K562 (cell line): Measurements from ENCODE around the gene SYNE1. TPM values are rescaled to one million over a fixed set of nuclear protein-coding genes. Genes with fewer than 3 reads are reported as not detected.
A peak's percentile ranks its signal among the peaks of the same experiment; 100 is the strongest.

Experiments used
- ATAC-seq: fragments of 200-7000 bp; cut with Tn5 transposase; 3 replicates; pipeline ENCODE4 v1.9.1; 2020; ENCODE audit warnings: moderate library complexity
- BruUV-seq: library from RNA; stranded (reverse); fragments of 400-500 nt; replicated peaks from 2 replicates; lab custom pipeline; 2021; lab: Mats Ljungman, UMichigan
- CTCF ChIA-PET: fragments of 300-600 bp; formaldehyde crosslinking; extraction: SDS; loops from one replicate; lab custom pipeline; 2021; ENCODE audit warnings: low intra/inter-chr PET ratio; lab: Yijun Ruan, JAX
- POLR2A ChIA-PET: fragments of 300-600, 350-650 bp; sonication (Branson Sonifier 250); formaldehyde crosslinking; extraction: SDS; loops from one replicate; lab custom pipeline; 2021; ENCODE audit warnings: antibody characterized with exemption, inconsistent platforms; lab: Yijun Ruan, JAX
- DNase-seq, 4 experiments: peaks; one replicate each; pipeline versions ENCODE4 v3.0.0 to v3.0.0-alpha.2; 2011 to 2018; ENCODE audit warnings: low spot score in 3 of 4, mixed read lengths in 3 of 4; ENCODE audit errors: extremely low read depth in 1 of 4
- FAIRE-seq: peaks from 2 replicates; lab custom pipeline; 2011; peaks lifted over from hg19 to GRCh38; lab: Jason Lieb, UNC
- H2AFZ ChIP-seq: 2 replicates; pipeline ENCODE4 v1.6.0; 2011; ENCODE audit warnings: low read depth, low read length, control low read depth, inconsistent platforms
- H3K27ac ChIP-seq: fragments of 200-600 bp; 3 replicates; pipeline ENCODE4 v1.8.0; 2011; ENCODE audit warnings: low read depth, mild to moderate bottlenecking, control low read depth, inconsistent platforms, low read length, moderate library complexity, mixed read lengths; ENCODE audit errors: extremely low read depth
- H3K27me3 ChIP-seq, 2 experiments: fragments of 300-600 bp in 1 of 2; 2 replicates in 1 of 2; 3 replicates in 1 of 2; pipeline versions ENCODE4 v1.6.0 to v1.8.0; 2011; ENCODE audit warnings: inconsistent platforms in 2 of 2, low read length in 2 of 2, mild to moderate bottlenecking in 1 of 2, mixed read lengths in 1 of 2, moderate library complexity in 1 of 2; ENCODE audit not compliant: control insufficient read depth in 2 of 2, insufficient read depth in 2 of 2
- H3K36me3 ChIP-seq: fragments of 300-600 bp; 3 replicates; pipeline ENCODE4 v1.8.0; 2011; ENCODE audit warnings: mild to moderate bottlenecking, low read length, inconsistent platforms; ENCODE audit not compliant: control insufficient read depth, insufficient read depth
- H3K4me1 ChIP-seq, 2 experiments: fragments of 200-600 bp in 1 of 2; replicated peaks in 1 of 2; 2 replicates in 1 of 2; 3 replicates in 1 of 2; pipeline versions ENCODE4 v1.5.1 to v1.8.0; 2011; ENCODE audit warnings: inconsistent platforms in 2 of 2, low read length in 2 of 2, mild to moderate bottlenecking in 1 of 2, mixed read lengths in 1 of 2, moderate library complexity in 1 of 2; ENCODE audit not compliant: control insufficient read depth in 2 of 2, insufficient read depth in 2 of 2
- H3K4me2 ChIP-seq: 2 replicates; pipeline ENCODE4 v1.6.1; 2011; ENCODE audit warnings: low read length, control low read depth, inconsistent platforms, mixed read lengths; ENCODE audit not compliant: insufficient read depth
- H3K4me3 ChIP-seq: fragments of 200-600 bp; sonication (generic), shearing (Covaris generic); 2 replicates; pipeline ENCODE4 v1.5.1; 2016; ENCODE audit warnings: control low read depth, inconsistent platforms
- H3K79me2 ChIP-seq: fragments of 200-600 bp; 3 replicates; pipeline ENCODE4 v1.8.0; 2011; ENCODE audit warnings: low read length, inconsistent platforms; ENCODE audit not compliant: control insufficient read depth, insufficient read depth
- H3K9ac ChIP-seq, 2 experiments: 2 replicates each; pipeline versions ENCODE4 v1.6.0 to v1.6.1; 2011; ENCODE audit warnings: low read depth in 2 of 2, low read length in 2 of 2, control low read depth in 1 of 2, inconsistent platforms in 1 of 2, mild to moderate bottlenecking in 1 of 2, mixed read lengths in 1 of 2; ENCODE audit not compliant: insufficient read depth in 1 of 2
- H3K9me1 ChIP-seq: one replicate; pipeline ENCODE4 v1.6.0; 2011; ENCODE audit warnings: inconsistent platforms, mild to moderate bottlenecking, low read length, moderate library complexity; ENCODE audit not compliant: control insufficient read depth, insufficient read depth
- H3K9me3 ChIP-seq: replicated peaks from 2 replicates; pipeline ENCODE4 v1.5.1; 2011; ENCODE audit warnings: low read depth, low read length, inconsistent platforms; ENCODE audit not compliant: control insufficient read depth, insufficient read depth
- H4K20me1 ChIP-seq: replicated peaks from 2 replicates; pipeline ENCODE4 v1.6.1; 2011; ENCODE audit warnings: low read length, inconsistent platforms, mixed read lengths; ENCODE audit not compliant: control insufficient read depth, insufficient read depth
- CHD2 ChIP-seq: IDR thresholded peaks from 2 replicates; pipeline ENCODE4 v1.6.1; 2011; ENCODE audit warnings: low read depth, low read length
- MEF2D ChIP-seq: conservative IDR thresholded peaks from 2 replicates; pipeline ENCODE4 v1.6.1; 2016; ENCODE audit warnings: low read depth, missing genetic modification characterization, missing compliant biosample characterization
- TEAD4 ChIP-seq, 2 experiments: sonication (generic) in 1 of 2; formaldehyde crosslinking in 1 of 2; IDR thresholded peaks; 2 replicates each; pipeline versions ENCODE4 v1.6.1 to v1.8.0; 2012 to 2022; ENCODE audit warnings: borderline replicate concordance in 1 of 2, inconsistent platforms in 1 of 2, low read length in 1 of 2, mild to moderate bottlenecking in 1 of 2, missing genetic modification reagents in 1 of 2
- ZKSCAN8 ChIP-seq: fragments of 200-800 bp; sonication (Bioruptor generic); IDR thresholded peaks from 2 replicates; pipeline ENCODE4 v1.6.1; 2016; ENCODE audit warnings: missing genetic modification characterization, missing compliant biosample characterization
- ZNF316 ChIP-seq: fragments of 450-650 bp; IDR thresholded peaks from 2 replicates; pipeline ENCODE4 v1.6.1; 2016
- WGBS: fragments of 100-300 bp; shearing (Covaris generic); methylation state at CpG from one replicate; pipeline ENCODE4 v1.1.6; 2016; ENCODE audit warnings: low coverage, mixed read lengths; ENCODE audit not compliant: insufficient coverage; ENCODE audit errors: missing lambda C conversion rate; 5-methylcytosine and 5-hydroxymethylcytosine counted together
- in situ Hi-C: fragments of 300-500 bp; cut with MboI; formaldehyde crosslinking; loops from 4 replicates; pipeline ENCODE4 v1.15.0; 2018; ENCODE audit warnings: inconsistent platforms, mixed read lengths
- intact Hi-C: fragments of 100-400 bp; cut with micrococcal nuclease; formaldehyde crosslinking; loops from 2 replicates; pipeline ENCODE4 v1.14.2; 2022
- polyA plus RNA-seq, 8 experiments: library from polyadenylated mRNA; depleted of rRNA in 4 of 8; stranded (reverse) in 5 of 8; unstranded in 3 of 8; fragments of >200 nt; fragmentation: Nextera tagmentation in 2 of 8; fragmentation: Illumina TruSeq in 1 of 8; extraction: Ambion mirVana in 2 of 8; extraction: Trizol in 1 of 8; gene quantifications; 2 replicates each; pipeline versions ENCODE4 v1.2.1 to v1.2.3, GENCODE V29; 2011 to 2014; ENCODE audit warnings: inconsistent platforms in 1 of 8, missing spikeins in 1 of 8
- total RNA-seq, 7 experiments: library from RNA; depleted of rRNA in 6 of 7; stranded (reverse); fragments of >200 nt in 6 of 7; fragmentation: Illumina TruSeq in 2 of 7; extraction: Trizol in 2 of 7; gene quantifications; 2 replicates each; pipeline versions ENCODE4 v1.2.1 to v1.2.3, GENCODE V29; 2011 to 2021; ENCODE audit warnings: low replicate concordance in 1 of 7

Gene SYNE1
- total and polyA plus RNA-seq, 9 of the 15 experiments (the other 6 are each of a cell fraction or from before 2014, with no cell fraction given) = under 0.01 to 0.42 (median 0.08) TPM; not detected in 1

DNA sequence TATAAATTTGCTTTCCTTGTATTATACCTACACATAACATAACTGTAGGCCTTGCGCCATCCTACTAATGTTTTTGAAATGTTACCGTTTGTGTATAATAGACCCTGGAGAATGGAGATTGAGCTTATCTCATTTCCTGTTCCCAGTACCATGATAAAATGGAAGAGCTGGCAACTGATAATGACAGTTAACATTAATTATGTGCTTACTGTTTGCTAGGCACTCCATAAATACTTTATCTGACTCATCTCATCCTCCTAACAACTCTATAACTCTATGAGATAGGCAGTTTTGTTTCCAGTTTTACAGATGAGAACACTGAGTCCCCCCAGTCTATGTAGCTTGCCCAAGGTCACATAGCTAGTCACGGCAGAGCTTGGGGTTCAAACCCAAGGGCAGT lies 396.7 kb downstream of the SYNE1 start:
- peak; percentile 93; the same call in 1 of the 2 replicates for TF ChIP-seq ZKSCAN8 (CRISPR knock-in tag)
- TF ChIP-seq TEAD4 (IDR thresholded peaks at IDR 0.05; ENCODE audit: low read length) = peak; percentile 36; the same call in 1 of the 2 replicates
- no peak for TF ChIP-seq TEAD4 (CRISPR knock-in tag; IDR thresholded peaks at IDR 0.05; ENCODE audit: borderline replicate concordance)
- TF ChIP-seq CHD2 = no peak
- Histone ChIP-seq H3K9me1 (no peaks in the 10 kb centered on the region), H3K27me3 (no peaks in the 10 kb centered on the region), H3K4me1 (no peaks in the 10 kb centered on the region; a peak in 1 of 5 replicates), H3K79me2 (no peaks in the 10 kb centered on the region), H2AFZ (no peak overlapping the region), H3K9me3 (no peaks in the 10 kb centered on the region), H4K20me1 (no peaks in the 10 kb centered on the region), H3K27ac (no peak overlapping the region), H3K4me3 (no peak overlapping the region), H3K9ac (no peak overlapping the region), H3K36me3 (no peaks in the 10 kb centered on the region), H3K4me2 (no peak overlapping the region)
- no peak for ATAC-seq
- ChIA-PET POLR2A (no interaction called here), CTCF (no interaction called here)
- FAIRE-seq = no peak
- BruUV-seq = no TSS peak
- in situ Hi-C loops = no loop called here
- 2% methylated on average over 3 of the region's 3 CpGs for WGBS
- no peak for DNase-seq
- intact Hi-C loops = no loop called here

- no TSS peak for BruUV-seq
- WGBS = 0% methylated on average over 8 of the region's 8 CpGs
Measured at GRCh38 chr6:152236370-152237097, 400.6 kb downstream of the SYNE1 start.

More at GRCh38 chr6:152236370-152237097, 400.6 kb downstream of the SYNE1 start:
- Histone ChIP-seq H4K20me1 (no peaks in the 10 kb centered on the region), H3K4me1 (no peaks in the 10 kb centered on the region; a peak in 1 of 5 replicates), H3K9me3 (no peaks in the 10 kb centered on the region), H3K4me3 (no peak overlapping the region), H3K9ac (no peak overlapping the region), H3K36me3 (no peaks in the 10 kb centered on the region), H3K4me2 (no peak overlapping the region), H2AFZ (no peak overlapping the region), H3K27me3 (no peaks in the 10 kb centered on the region; a peak in 1 of 5 replicates), H3K79me2 (no peaks in the 10 kb centered on the region), H3K27ac (no peak overlapping the region), H3K9me1 (no peaks in the 10 kb centered on the region)
- TF ChIP-seq MEF2D (tag) = no peak
- peak; percentile 58; the same call in 1 of the 2 replicates for TF ChIP-seq ZNF316
- in situ Hi-C loops = no loop called here
- no peak for FAIRE-seq
- no peak for DNase-seq
- intact Hi-C loops = no loop called here
- ChIA-PET POLR2A (no interaction called here), CTCF (no interaction called here)
- no peak for ATAC-seq
